Effector memory CD8-positive, alpha-beta T cell (primary cell): ENCODE results near the gene PPM1H.
A peak's percentile ranks its signal among the peaks of the same experiment; 100 is the strongest.

ENCODE experiments used
- ATAC-seq: fragments of 150-1000 bp; cut with Tn5 transposase; replicated peaks from 2 replicates; pipeline ENCODE4 v1.10.0; 2021; ENCODE audit warnings: mild to moderate bottlenecking, moderate library complexity
- DNase-seq, 3 experiments: peaks; one replicate each; pipeline ENCODE4 v3.0.0; 2021
- H3K27ac Mint-ChIP-seq, 2 donors: one replicate each; pipeline ENCODE4 v1.8.0; 2022; ENCODE audit warnings: mild to moderate bottlenecking in 2 of 2, mixed read lengths in 2 of 2, moderate library complexity in 2 of 2
- H3K27me3 Mint-ChIP-seq, 2 donors: one replicate each; pipeline ENCODE4 v1.8.0; 2022; ENCODE audit warnings: mixed read lengths in 2 of 2
- H3K36me3 Mint-ChIP-seq: one replicate; pipeline ENCODE4 v1.8.0; 2022; ENCODE audit warnings: mild to moderate bottlenecking, moderate library complexity, mixed read lengths; ENCODE audit not compliant: insufficient read depth
- H3K4me1 Mint-ChIP-seq, 2 donors: one replicate each; pipeline ENCODE4 v1.8.0; 2022; ENCODE audit warnings: low read depth in 2 of 2, mixed read lengths in 2 of 2
- H3K4me3 Mint-ChIP-seq, 2 donors: one replicate each; pipeline ENCODE4 v1.8.0; 2022; ENCODE audit warnings: mild to moderate bottlenecking in 2 of 2, mixed read lengths in 2 of 2, moderate library complexity in 2 of 2
- H3K9me3 Mint-ChIP-seq, 2 donors: one replicate each; pipeline ENCODE4 v1.8.0; 2022; ENCODE audit warnings: mixed read lengths in 2 of 2

Gene PPM1H

DNA sequence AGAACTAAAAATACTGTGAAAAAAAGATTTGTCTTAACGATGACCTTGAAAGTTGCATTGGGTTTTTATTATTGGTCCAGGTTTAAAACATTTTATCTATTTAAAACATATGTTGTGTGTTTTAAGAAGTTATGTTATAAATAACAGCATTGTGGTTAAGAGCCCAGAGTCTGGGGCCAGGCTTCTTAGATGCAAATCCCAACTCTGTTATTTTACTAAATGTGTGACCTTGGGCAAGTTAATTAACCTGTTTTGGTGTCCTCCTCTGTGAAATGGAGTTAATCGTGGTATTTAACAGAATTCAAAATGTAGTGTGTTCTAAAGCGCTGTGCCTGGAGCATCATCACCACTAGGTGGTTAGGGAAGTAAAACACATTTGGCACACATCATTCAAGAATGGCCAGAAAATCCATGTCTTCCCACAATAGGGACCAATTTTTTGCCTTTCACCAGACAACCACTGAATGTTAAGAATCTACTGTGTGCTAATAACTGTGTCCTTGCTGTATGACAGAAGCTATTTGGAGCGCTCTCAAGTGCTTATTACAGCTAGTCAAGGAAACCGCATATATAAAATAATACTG is 335.0 kb downstream of the PPM1H start:
- no peak for ATAC-seq

GRCh38 chr12:62598846-62599245 is 336.1 kb downstream of the PPM1H start:
- DNase-seq (no peak), ATAC-seq (no peak)
- no peaks in the 10 kb centered on the region for H3K27me3 Mint-ChIP-seq
- peaks cover 25% of the 10 kb centered on the region for H3K36me3 Mint-ChIP-seq
- no peak overlapping the region for H3K27ac Mint-ChIP-seq
- H3K4me3 Mint-ChIP-seq, result no peak overlapping the region
- H3K9me3 Mint-ChIP-seq, result no peaks in the 10 kb centered on the region
- peaks cover 2 to 8% of the 10 kb centered on the region in 2 donors for H3K4me1 Mint-ChIP-seq

More for the DNA sequence above, 335.0 kb downstream of the PPM1H start:
- Mint-ChIP-seq H3K27ac (peak overlapping the region in 1 of 2 donors; percentile 26), H3K27me3 (no peaks in the 10 kb centered on the region), H3K9me3 (no peaks in the 10 kb centered on the region), H3K4me1 (peaks cover 12 to 16% of the 10 kb centered on the region in 2 donors), H3K36me3 (peaks cover 33% of the 10 kb centered on the region), H3K4me3 (no peak overlapping the region)
- DNase-seq, result no peak

GRCh38 chr12:62597253-62597652 is 337.7 kb downstream of the PPM1H start:
- Mint-ChIP-seq H3K36me3 (peaks cover 9% of the 10 kb centered on the region), H3K9me3 (no peaks in the 10 kb centered on the region), H3K27me3 (no peaks in the 10 kb centered on the region), H3K4me1 (no peaks in the 10 kb centered on the region), H3K27ac (no peak overlapping the region), H3K4me3 (no peak overlapping the region)
- DNase-seq, result no peak
- ATAC-seq, result no peak
